HepG2 (cell line): ENCODE data around the gene PARK7. TPM values are rescaled to one million over a fixed set of nuclear protein-coding genes. Genes with fewer than 3 reads are reported as not detected.

Source experiments
- E2F5 ChIP-seq: sonication (generic); formaldehyde crosslinking; conservative IDR thresholded peaks from 2 replicates; pipeline ENCODE4 v1.4.0; 2020; ENCODE audit warnings: missing genetic modification reagents
- HDAC1 ChIP-seq: sonication (generic); formaldehyde crosslinking; IDR thresholded peaks from 2 replicates; pipeline ENCODE4 v1.5.1; 2020; ENCODE audit warnings: mild to moderate bottlenecking, missing genetic modification reagents
- KMT2A ChIP-seq: sonication (generic); formaldehyde crosslinking; IDR thresholded peaks from 2 replicates; pipeline ENCODE4 v1.4.0; 2020; ENCODE audit warnings: missing genetic modification reagents
- MLLT10 ChIP-seq: sonication (generic); formaldehyde crosslinking; IDR thresholded peaks from 2 replicates; pipeline ENCODE4 v1.4.0; 2020; ENCODE audit warnings: missing genetic modification reagents
- POLR2AphosphoS5 ChIP-seq: IDR thresholded peaks from 2 replicates; pipeline ENCODE4 v1.6.1; 2012; ENCODE audit warnings: low read depth, low read length
- RNF2 ChIP-seq: fragments of 450-650 bp; conservative IDR thresholded peaks from 2 replicates; pipeline ENCODE4 v1.6.1; 2016; ENCODE audit warnings: low read depth
- SALL1 ChIP-seq: sonication (generic); formaldehyde crosslinking; IDR thresholded peaks from 2 replicates; pipeline ENCODE4 v1.8.0; 2022; ENCODE audit warnings: mild to moderate bottlenecking, missing genetic modification reagents
- SMARCE1 ChIP-seq: fragments of 450-650 bp; IDR thresholded peaks from 2 replicates; pipeline ENCODE4 v1.6.1; 2017; ENCODE audit warnings: borderline replicate concordance
- SRSF1 ChIP-seq: fragments of 200-400 bp; formaldehyde crosslinking; optimal IDR thresholded peaks from 2 replicates; pipeline ENCODE3; 2017; ENCODE audit warnings: mild to moderate bottlenecking, low read depth, low read length, moderate library complexity
- TCF7L2 ChIP-seq: IDR thresholded peaks from 2 replicates; pipeline ENCODE4 v1.6.1; 2011; ENCODE audit warnings: mild to moderate bottlenecking, low read depth, low read length, moderate library complexity
- TRAFD1 ChIP-seq: sonication (generic); formaldehyde crosslinking; IDR thresholded peaks from 2 replicates; pipeline ENCODE4 v1.5.1; 2020; ENCODE audit warnings: missing genetic modification reagents, mild to moderate bottlenecking, borderline replicate concordance
- ZKSCAN8 ChIP-seq: IDR thresholded peaks from 2 replicates; pipeline ENCODE4 v1.6.1; 2016; ENCODE audit warnings: borderline replicate concordance, missing genetic modification reagents, missing compliant biosample characterization
- ZNF296 ChIP-seq: sonication (generic); formaldehyde crosslinking; conservative IDR thresholded peaks from 2 replicates; pipeline ENCODE4 v1.5.0; 2020; ENCODE audit warnings: mild to moderate bottlenecking, missing genetic modification reagents
- ZNF547 ChIP-seq: sonication (generic); formaldehyde crosslinking; IDR thresholded peaks from 2 replicates; pipeline ENCODE4 v1.5.1; 2020; ENCODE audit warnings: mild to moderate bottlenecking, missing genetic modification reagents
- ZNF597 ChIP-seq: sonication (generic); formaldehyde crosslinking; IDR thresholded peaks from 2 replicates; pipeline ENCODE4 v1.5.0; 2020; ENCODE audit warnings: missing genetic modification reagents
- ZNF598 ChIP-seq: sonication (generic); formaldehyde crosslinking; IDR thresholded peaks from 2 replicates; pipeline ENCODE4 v1.5.1; 2020; ENCODE audit warnings: mild to moderate bottlenecking, missing genetic modification reagents, borderline replicate concordance
- ZNF607 ChIP-seq: sonication (generic); formaldehyde crosslinking; IDR thresholded peaks from 2 replicates; pipeline ENCODE4 v1.5.1; 2020; ENCODE audit warnings: missing genetic modification reagents, mild to moderate bottlenecking, borderline replicate concordance
- ZNF639 ChIP-seq: conservative IDR thresholded peaks from 2 replicates; pipeline ENCODE4 v1.6.1; 2018; ENCODE audit warnings: missing genetic modification reagents
- ZNF660 ChIP-seq: sonication (generic); formaldehyde crosslinking; IDR thresholded peaks from 2 replicates; pipeline ENCODE4 v1.5.1; 2020; ENCODE audit warnings: mild to moderate bottlenecking, low read depth, missing genetic modification reagents, borderline replicate concordance
- ZNF713 ChIP-seq: sonication (generic); formaldehyde crosslinking; IDR thresholded peaks from 2 replicates; pipeline ENCODE4 v1.4.0; 2020; ENCODE audit warnings: mild to moderate bottlenecking, missing genetic modification reagents
- ZNF83 ChIP-seq: sonication (generic); formaldehyde crosslinking; IDR thresholded peaks from 2 replicates; pipeline ENCODE4 v1.4.0; 2020; ENCODE audit warnings: missing genetic modification reagents, mild to moderate bottlenecking, borderline replicate concordance
- polyA plus RNA-seq, 8 experiments: library from polyadenylated mRNA; depleted of rRNA in 3 of 8; stranded (reverse) in 7 of 8; unstranded in 1 of 8; fragments of >200 nt; fragmentation: Illumina TruSeq in 4 of 8; extraction: Trizol in 4 of 8; gene quantifications; 2 replicates each; pipeline versions ENCODE4 v1.2.1 to v1.2.3, GENCODE V29; 2011 to 2016; ENCODE audit warnings: low read depth in 4 of 8, missing spikeins in 1 of 8, mixed read lengths in 1 of 8; ENCODE audit not compliant: insufficient read depth in 1 of 8
- total RNA-seq, 5 experiments: library from RNA; depleted of rRNA; stranded (reverse); fragments of >200 nt; fragmentation: Illumina TruSeq; extraction: Trizol; gene quantifications; 2 replicates each; pipeline ENCODE4 v1.2.3, GENCODE V29; 2016; ENCODE audit warnings: low read depth in 1 of 5
- TF ChIP-seq, protein P1 (sequence below): sonication (generic); formaldehyde crosslinking; IDR thresholded peaks from 2 replicates; pipeline ENCODE4 v1.8.0; 2022; ENCODE audit warnings: mild to moderate bottlenecking, missing genetic modification reagents, moderate library complexity
- TF ChIP-seq, protein P2 (sequence below): fragments of 450-650 bp; IDR thresholded peaks from 2 replicates; pipeline ENCODE4 v1.6.1; 2017

PARK7 gene
- total and polyA plus RNA-seq, 2 of the 13 experiments (the other 11 are each of a cell fraction or from before 2014, with no cell fraction given), result 212 to 296 TPM

GRCh38 chr1:8010080-8010664 is 48.7 kb downstream of the PARK7 start (continued):
- TF ChIP-seq, protein P1, sequence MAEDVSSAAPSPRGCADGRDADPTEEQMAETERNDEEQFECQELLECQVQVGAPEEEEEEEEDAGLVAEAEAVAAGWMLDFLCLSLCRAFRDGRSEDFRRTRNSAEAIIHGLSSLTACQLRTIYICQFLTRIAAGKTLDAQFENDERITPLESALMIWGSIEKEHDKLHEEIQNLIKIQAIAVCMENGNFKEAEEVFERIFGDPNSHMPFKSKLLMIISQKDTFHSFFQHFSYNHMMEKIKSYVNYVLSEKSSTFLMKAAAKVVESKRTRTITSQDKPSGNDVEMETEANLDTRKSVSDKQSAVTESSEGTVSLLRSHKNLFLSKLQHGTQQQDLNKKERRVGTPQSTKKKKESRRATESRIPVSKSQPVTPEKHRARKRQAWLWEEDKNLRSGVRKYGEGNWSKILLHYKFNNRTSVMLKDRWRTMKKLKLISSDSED (CRISPR knock-in tag), result peak; percentile 68; the same call in 1 of the 2 replicates
- TF ChIP-seq E2F5 (CRISPR knock-in tag) (no peak), SALL1 (0 out of 2 replicates have a peak, but pooled peaks have one; percentile 24), ZNF296 (CRISPR knock-in tag) (no peak), TCF7L2 (no peak), TRAFD1 (CRISPR knock-in tag) (0 out of 2 replicates have a peak, but pooled peaks have one; percentile 68), ZNF713 (CRISPR knock-in tag) (0 out of 2 replicates have a peak, but pooled peaks have one; percentile 61), ZNF547 (CRISPR knock-in tag) (no peak), ZNF607 (0 out of 2 replicates have a peak, but pooled peaks have one; percentile 18), ZNF639 (no peak), ZNF598 (CRISPR knock-in tag) (no peak), POLR2AphosphoS5 (peak; percentile 73; the same call in 1 of the 2 replicates), ZNF597 (CRISPR knock-in tag) (no peak), SRSF1 (peak; percentile 57), MLLT10 (CRISPR knock-in tag) (no peak), ZNF83 (CRISPR knock-in tag) (no peak), ZKSCAN8 (CRISPR knock-in tag) (no peak), HDAC1 (CRISPR knock-in tag) (no peak), SMARCE1 (no peak), KMT2A (no peak), RNF2 (no peak), ZNF660 (no peak)
- TF ChIP-seq, protein P2, sequence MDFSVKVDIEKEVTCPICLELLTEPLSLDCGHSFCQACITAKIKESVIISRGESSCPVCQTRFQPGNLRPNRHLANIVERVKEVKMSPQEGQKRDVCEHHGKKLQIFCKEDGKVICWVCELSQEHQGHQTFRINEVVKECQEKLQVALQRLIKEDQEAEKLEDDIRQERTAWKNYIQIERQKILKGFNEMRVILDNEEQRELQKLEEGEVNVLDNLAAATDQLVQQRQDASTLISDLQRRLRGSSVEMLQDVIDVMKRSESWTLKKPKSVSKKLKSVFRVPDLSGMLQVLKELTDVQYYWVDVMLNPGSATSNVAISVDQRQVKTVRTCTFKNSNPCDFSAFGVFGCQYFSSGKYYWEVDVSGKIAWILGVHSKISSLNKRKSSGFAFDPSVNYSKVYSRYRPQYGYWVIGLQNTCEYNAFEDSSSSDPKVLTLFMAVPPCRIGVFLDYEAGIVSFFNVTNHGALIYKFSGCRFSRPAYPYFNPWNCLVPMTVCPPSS, result no peak
